AG10803 (cell line): Measurements from ENCODE around the gene F8A1.
"Not testable (repeated sequence)": the region's sequence is repeated elsewhere in the genome, so short reads cannot be mapped to it uniquely, and the experiment has no call there.

Source experiments
- DNase-seq: peaks from one replicate; pipeline ENCODE4 v3.0.0; 2010; ENCODE audit warnings: low read depth
- H3K4me3 ChIP-seq: 2 replicates; pipeline ENCODE4 v1.5.1; 2011; ENCODE audit warnings: mild to moderate bottlenecking, low read length, control low read depth
- TF ChIP-seq, protein P1 (sequence below): conservative IDR thresholded peaks from 2 replicates; pipeline ENCODE4 v1.5.1; 2011; ENCODE audit warnings: mild to moderate bottlenecking, low read length, control low read depth, inconsistent platforms

The F8A1 gene

DNA sequence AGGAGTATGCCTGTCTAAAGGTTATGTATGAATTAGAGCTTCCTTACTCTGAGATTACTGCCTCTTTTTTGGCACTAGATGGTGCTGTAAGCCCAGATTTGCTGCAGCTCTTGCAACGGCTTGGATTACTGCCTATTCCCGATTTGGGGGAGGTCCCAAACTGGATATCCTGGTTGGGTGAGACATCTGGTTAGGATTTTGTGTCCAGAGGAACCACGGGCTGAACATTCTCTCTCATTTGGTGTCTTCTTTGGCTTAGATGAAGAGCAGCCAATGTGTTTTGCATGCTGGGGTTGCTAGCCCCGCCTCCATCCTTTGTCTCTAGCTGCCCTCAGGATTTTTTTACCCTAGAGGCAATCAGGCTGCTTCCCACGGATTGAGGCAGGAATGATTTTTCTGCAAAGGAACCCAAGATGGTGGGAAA is 31.9 kb downstream of the F8A1 start:
- H3K4me3 ChIP-seq = peak overlapping the region; percentile 27; the same call in 1 of the 2 replicates
- peak; percentile 84 for DNase-seq

DNA sequence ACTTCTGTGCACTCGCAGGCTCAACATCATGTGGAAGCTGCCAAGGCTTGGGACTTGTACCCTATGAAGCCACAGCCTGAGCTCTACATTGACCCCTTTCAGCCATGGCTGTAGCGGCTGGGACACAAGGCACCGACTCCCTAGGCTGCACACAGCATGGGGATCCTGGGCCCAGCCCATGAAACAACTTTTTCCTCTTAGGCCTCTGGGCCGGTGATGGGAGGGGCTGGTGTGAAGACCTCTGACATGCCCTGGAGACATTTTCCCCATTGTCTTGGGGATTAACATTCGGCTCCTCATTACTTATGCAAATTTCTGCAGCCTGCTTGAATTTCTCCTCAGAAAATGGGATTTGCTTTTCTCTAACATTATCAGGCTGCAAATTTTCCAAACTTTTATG is 38.6 kb downstream of the F8A1 start:
- not testable (repeated sequence) for H3K4me3 ChIP-seq, DNase-seq

More for the DNA sequence above, 31.9 kb downstream of the F8A1 start:
- TF ChIP-seq, protein P1, sequence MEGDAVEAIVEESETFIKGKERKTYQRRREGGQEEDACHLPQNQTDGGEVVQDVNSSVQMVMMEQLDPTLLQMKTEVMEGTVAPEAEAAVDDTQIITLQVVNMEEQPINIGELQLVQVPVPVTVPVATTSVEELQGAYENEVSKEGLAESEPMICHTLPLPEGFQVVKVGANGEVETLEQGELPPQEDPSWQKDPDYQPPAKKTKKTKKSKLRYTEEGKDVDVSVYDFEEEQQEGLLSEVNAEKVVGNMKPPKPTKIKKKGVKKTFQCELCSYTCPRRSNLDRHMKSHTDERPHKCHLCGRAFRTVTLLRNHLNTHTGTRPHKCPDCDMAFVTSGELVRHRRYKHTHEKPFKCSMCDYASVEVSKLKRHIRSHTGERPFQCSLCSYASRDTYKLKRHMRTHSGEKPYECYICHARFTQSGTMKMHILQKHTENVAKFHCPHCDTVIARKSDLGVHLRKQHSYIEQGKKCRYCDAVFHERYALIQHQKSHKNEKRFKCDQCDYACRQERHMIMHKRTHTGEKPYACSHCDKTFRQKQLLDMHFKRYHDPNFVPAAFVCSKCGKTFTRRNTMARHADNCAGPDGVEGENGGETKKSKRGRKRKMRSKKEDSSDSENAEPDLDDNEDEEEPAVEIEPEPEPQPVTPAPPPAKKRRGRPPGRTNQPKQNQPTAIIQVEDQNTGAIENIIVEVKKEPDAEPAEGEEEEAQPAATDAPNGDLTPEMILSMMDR = peak; percentile 71
